Adrenal gland (tissue), 19 donors: ENCODE data around the gene SLC6A1. TPM values are rescaled to one million over a fixed set of nuclear protein-coding genes. Genes with fewer than 3 reads are reported as not detected.

ENCODE experiments used
- DNase-seq, 7 donors: peaks; one replicate each; pipeline ENCODE4 v3.0.0-alpha.2; 2019 to 2020
- H3K27ac ChIP-seq, 5 donors: fragments of 200-600 bp; sonication (generic) in 4 of 5; 1 replicate in 3 of 5; 2 replicates in 2 of 5; pipeline versions ENCODE4 v1.5.1 to v1.8.0; 2016 to 2020; ENCODE audit warnings: mild to moderate bottlenecking in 1 of 5
- H3K27me3 ChIP-seq: fragments of 200-600 bp; 2 replicates; pipeline ENCODE4 v1.8.0; 2021
- H3K36me3 ChIP-seq, 2 donors: fragments of 200-600 bp; replicated peaks in 1 of 2; 1 replicate in 1 of 2; 2 replicates in 1 of 2; pipeline versions ENCODE4 v1.5.1 to v1.8.0; 2018 to 2022
- H3K4me1 ChIP-seq, 2 donors: fragments of 200-600 bp; replicated peaks in 1 of 2; 1 replicate in 1 of 2; 2 replicates in 1 of 2; pipeline versions ENCODE4 v1.5.1 to v1.8.0; 2018 to 2021
- H3K4me3 ChIP-seq, 4 donors: fragments of 200-600 bp; sonication (generic) in 3 of 4; one replicate each; pipeline ENCODE4 v1.5.1; 2016 to 2018
- H3K9me3 ChIP-seq, 3 donors: fragments of 200-600 bp; sonication (generic) in 1 of 3; replicated peaks in 1 of 3; 1 replicate in 2 of 3; 2 replicates in 1 of 3; pipeline versions ENCODE4 v1.5.1 to v1.8.0; 2016 to 2021
- CTCF ChIP-seq, 6 experiments: fragments of 450-650 bp in 4 of 6; fragments of 200-600 bp in 2 of 6; sonication (generic) in 1 of 6; IDR thresholded peaks; 1 replicate in 5 of 6; 2 replicates in 1 of 6; pipeline versions ENCODE4 v1.5.1 to v1.8.0; 2016 to 2021; ENCODE audit warnings: antibody characterized with exemption in 6 of 6, mild to moderate bottlenecking in 2 of 6, moderate library complexity in 1 of 6
- POLR2A ChIP-seq, 2 donors: fragments of 450-650 bp; IDR thresholded peaks; one replicate each; pipeline ENCODE4 v1.6.1; 2017; ENCODE audit warnings: antibody characterized with exemption in 2 of 2, mild to moderate bottlenecking in 2 of 2, moderate library complexity in 1 of 2
- WGBS, 4 donors: extraction: QIAGEN DNeasy Blood & Tissue Kit in 2 of 4; methylation state at CpG; one replicate each; pipeline versions ENCODE4 v1.1.5 to v1.1.7; 2013 to 2017; 5-methylcytosine and 5-hydroxymethylcytosine counted together
- intact Hi-C, 2 donors: fragments of 100-400 bp; cut with DNase I; formaldehyde crosslinking; loops; one replicate each; pipeline versions ENCODE4 v1.14.1 to v1.15.0; 2022 to 2023
- long read RNA-seq, 10 donors: library from polyadenylated mRNA in 3 of 10; unstranded in 2 of 10; stranded (forward) in 1 of 10; transcript quantifications; one replicate each; pipeline ENCODE4 v2.0.0 and lab custom pipeline, GENCODE V29; 2021 to 2026
- polyA plus RNA-seq, 3 donors: library from polyadenylated mRNA; stranded (reverse); fragments of 200-250 nt in 2 of 3; fragments of 350-450 nt in 1 of 3; fragmentation: Illumina TruSeq in 1 of 3; extraction: RNeasy Lipid Tissue Mini Kit (QIAGEN cat#74804) in 1 of 3; gene quantifications; one replicate each; pipeline ENCODE4 v1.2.3, GENCODE V29; 2013 to 2014
- total RNA-seq, 9 donors: library from RNA; depleted of rRNA in 4 of 9; stranded (reverse); fragments of >200 nt in 4 of 9; fragments of 120-200 nt in 1 of 9; fragmentation: NEBNext Ultra II Directional in 1 of 9; extraction: Animal tissue kit (Norgen Biotek cat#: 25700) in 1 of 9; gene quantifications; one replicate each; pipeline versions ENCODE4 v1.1.0 to v1.2.4, GENCODE V29; 2013 to 2023
- donor health status: healthy with polysubstance abuse.
- donor health status: Bipolar disorder and iron deficiency.
- donor health status: DM: yes; HTN: yes; CAD: no.
- donor health status: DM: no; HTN: no; CAD: no.
- donor health status: DM: no; HTN: no; CAD: no.
- donor health status: DM: yes; HTN: yes; CAD: no.

SLC6A1 gene
- total RNA-seq = 1 to 10 TPM in 2 of 9 donors, under 1 TPM in 7; 0.06 to 1.3 (median 0.29) TPM
- polyA plus RNA-seq = 1 to 10 TPM; 1.5 to 1.8 (median 1.5) TPM
- long read RNA-seq, donor 1 = 0 reads
- long read RNA-seq, donor 2 = 0 reads
- long read RNA-seq, donor 3 = 0 reads
- long read RNA-seq, donor 4 = 0 reads
- long read RNA-seq, donor 5 = 0 reads
- long read RNA-seq, donor 6, partial matches to known transcripts = 0 of 2 reads
- long read RNA-seq, donor 6, other reads (novel, unspliced or antisense) = 2 of 2 reads
- long read RNA-seq, donor 7 = 0 reads
- long read RNA-seq, donor 8, partial matches to known transcripts = 0 of 1 reads
- long read RNA-seq, donor 8, other reads (novel, unspliced or antisense) = 0 of 1 reads
- long read RNA-seq, donor 9, full-length matches to known transcripts = 1 of 1 reads
- long read RNA-seq, donor 9, partial matches to known transcripts = 0 of 1 reads
- long read RNA-seq, donor 9, other reads (novel, unspliced or antisense) = 0 of 1 reads
- long read RNA-seq, donor 10 = 0 reads

- Histone ChIP-seq H3K27ac (no peak within 1 kb of the TSS), H3K4me3 (peak within 1 kb of the TSS in 1 of 4 donors; percentile 43), H3K9me3 (no peaks in the 10 kb centered on the region), H3K36me3 (no peaks in the 10 kb centered on the region), H3K27me3 (peaks cover 29% of the 10 kb centered on the region), H3K4me1 (no peaks in the 10 kb centered on the region)
- no peak for TF ChIP-seq POLR2A (IDR thresholded peaks at IDR 0.05)
- peak in 1 of 6 experiments; percentile 24 for TF ChIP-seq CTCF (IDR thresholded peaks at IDR 0.05)
- peak in 3 of 7 donors; percentile 24 to 61 (median 25) for DNase-seq
- WGBS, 4 donors = 0 to 2% (median 1%) methylated on average over 15 to 63 of the region's 69 CpGs
- intact Hi-C loops = no loop called here
Measured at GRCh38 chr3:10992017-10992942, at the start of gene SLC6A1. TSS of gene SLC6A1 (plus strand) at chr3:10992748. CDS start at chr3:11017212, 24,464 bp downstream.

GRCh38 chr3:10944866-10945265 is 47.7 kb upstream of the SLC6A1 start:
- WGBS, 4 donors = 89 to 92% (median 91%) methylated on average over 8 of the region's 8 CpGs
- intact Hi-C loops = loop anchor here (5.0 to 10.0 kb wide), 2 partner anchors 112 to 390 kb away; no protein-coding TSS in a partner anchor
- H3K9me3 ChIP-seq = no peaks in the 10 kb centered on the region
- TF ChIP-seq POLR2A (IDR thresholded peaks at IDR 0.05) = no peak
- no peak for TF ChIP-seq CTCF (IDR thresholded peaks at IDR 0.05)
- H3K4me1 ChIP-seq = no peaks in the 10 kb centered on the region
- no peaks in the 10 kb centered on the region for H3K36me3 ChIP-seq
- no peak overlapping the region for H3K27ac ChIP-seq
- peaks cover 9% of the 10 kb centered on the region for H3K27me3 ChIP-seq
- no peak for DNase-seq
- H3K4me3 ChIP-seq = no peak overlapping the region

GRCh38 chr3:10945683-10946287 is 46.8 kb upstream of the SLC6A1 start:
- peak in 6 of 7 donors; percentile 43 to 71 (median 58) for DNase-seq
- intact Hi-C loops = loop anchor here (5.0 to 10.0 kb wide), 2 partner anchors 112 to 389 kb away; no protein-coding TSS in a partner anchor
- H3K9me3 ChIP-seq = no peaks in the 10 kb centered on the region
- no peaks in the 10 kb centered on the region for H3K4me1 ChIP-seq
- no peak overlapping the region for H3K4me3 ChIP-seq
- H3K36me3 ChIP-seq = no peaks in the 10 kb centered on the region
- peaks cover 9% of the 10 kb centered on the region for H3K27me3 ChIP-seq
- H3K27ac ChIP-seq = no peak overlapping the region
- WGBS, 4 donors = 37 to 57% (median 48%) methylated on average over 7 to 8 of the region's 8 CpGs
- TF ChIP-seq CTCF (IDR thresholded peaks at IDR 0.05) = peak; percentile 62 to 81 (median 70)
- TF ChIP-seq POLR2A (IDR thresholded peaks at IDR 0.05) = no peak
